Activated CD8-positive, alpha-beta memory T cell treated with anti-CD3 and anti-CD28 coated beads for 4 hours (primary cell): Measurements from ENCODE around the gene LOXHD1.

ENCODE experiments used
- DNase-seq, 2 donors: peaks; one replicate each; pipeline ENCODE4 v3.0.0-alpha.2; 2020; ENCODE audit warnings: low read depth in 2 of 2

LOXHD1 gene

GRCh38 chr18:46574000-46574742, 82.8 kb downstream of the LOXHD1 start:
- no peak for DNase-seq

DNA sequence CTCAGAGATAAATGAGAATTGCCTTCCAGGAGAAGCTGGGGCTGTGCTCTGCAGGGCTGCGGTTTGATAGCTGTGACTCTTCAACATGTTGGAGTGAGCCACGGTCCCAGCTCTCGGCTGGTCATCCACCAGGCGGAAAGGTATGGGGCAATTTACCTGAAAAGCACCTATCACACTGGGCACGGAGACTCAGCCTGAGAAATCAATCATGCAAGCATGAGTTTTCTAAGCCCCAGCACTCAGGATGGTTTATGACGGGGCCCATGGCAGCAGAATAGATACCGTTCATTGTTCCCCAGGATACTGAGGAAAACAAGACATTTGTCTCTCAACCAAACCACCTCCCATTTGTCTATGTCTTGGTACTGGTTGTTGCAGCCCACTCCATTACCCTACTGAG, 83.9 kb downstream of the LOXHD1 start:
- DNase-seq = no peak

DNA sequence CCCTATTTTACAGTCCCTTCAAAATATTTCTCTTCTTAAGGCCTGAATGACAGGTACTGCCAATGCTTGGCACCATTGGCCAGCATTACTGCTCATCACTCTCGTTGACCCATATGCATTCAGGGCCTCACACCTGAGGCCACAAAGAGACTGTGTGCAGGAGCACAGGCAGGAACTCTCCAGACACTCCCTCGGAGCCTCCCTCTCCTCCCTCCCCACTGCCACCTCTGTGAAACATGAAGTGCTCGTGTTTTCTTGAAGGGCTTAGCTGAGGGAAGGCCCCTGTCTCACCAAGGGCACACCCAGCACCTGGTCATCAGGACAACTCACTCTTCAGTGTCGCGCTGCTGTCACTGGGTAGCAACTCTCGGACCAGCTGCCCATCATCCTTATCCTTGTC, 85.3 kb downstream of the LOXHD1 start:
- no peak for DNase-seq

DNA sequence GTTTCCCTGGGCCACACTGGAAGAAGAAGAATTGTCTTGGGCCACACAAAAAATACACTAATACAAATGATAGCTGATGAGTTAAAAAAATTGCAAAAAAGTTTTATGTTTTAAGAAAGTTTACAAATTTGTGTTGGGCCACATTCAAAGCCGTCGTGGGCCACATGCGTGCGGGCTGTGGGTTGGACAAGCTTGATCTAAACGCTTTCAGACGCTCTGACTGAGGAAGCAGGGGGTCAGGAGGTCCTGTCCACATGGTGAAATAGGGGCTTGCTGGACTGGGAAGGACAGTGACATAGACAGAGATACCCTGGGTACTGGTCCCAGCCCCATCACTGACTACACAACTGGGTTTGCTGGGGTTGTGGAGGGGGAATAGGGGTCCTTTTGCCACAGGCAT, 86.4 kb downstream of the LOXHD1 start:
- no peak for DNase-seq

- DNase-seq = no peak
Measured at GRCh38 chr18:46570134-46570533, 86.9 kb downstream of the LOXHD1 start.

GRCh38 chr18:46569211-46569610, 87.8 kb downstream of the LOXHD1 start:
- no peak for DNase-seq

GRCh38 chr18:46567196-46567595, 89.8 kb downstream of the LOXHD1 start:
- no peak for DNase-seq

DNA sequence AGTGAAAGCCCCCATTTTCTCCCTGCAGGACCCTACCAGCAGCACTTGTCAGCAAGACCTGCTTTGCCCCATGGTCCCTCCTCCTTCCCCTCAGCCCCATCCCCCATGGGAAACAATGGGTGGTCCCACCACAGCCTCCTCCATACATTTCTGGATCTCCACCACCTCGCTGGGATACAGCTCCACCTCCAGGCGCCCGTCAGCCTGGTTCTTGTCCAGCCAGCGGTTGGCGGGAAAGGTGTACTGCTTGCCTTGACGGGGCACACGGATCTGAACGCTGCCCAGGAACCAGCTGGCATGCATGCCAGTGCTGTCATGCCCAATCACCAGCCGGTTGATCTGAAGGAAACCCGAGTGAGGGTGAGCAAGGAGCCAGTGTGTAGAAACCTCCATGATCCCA, 90.9 kb downstream of the LOXHD1 start:
- DNase-seq = no peak

DNA sequence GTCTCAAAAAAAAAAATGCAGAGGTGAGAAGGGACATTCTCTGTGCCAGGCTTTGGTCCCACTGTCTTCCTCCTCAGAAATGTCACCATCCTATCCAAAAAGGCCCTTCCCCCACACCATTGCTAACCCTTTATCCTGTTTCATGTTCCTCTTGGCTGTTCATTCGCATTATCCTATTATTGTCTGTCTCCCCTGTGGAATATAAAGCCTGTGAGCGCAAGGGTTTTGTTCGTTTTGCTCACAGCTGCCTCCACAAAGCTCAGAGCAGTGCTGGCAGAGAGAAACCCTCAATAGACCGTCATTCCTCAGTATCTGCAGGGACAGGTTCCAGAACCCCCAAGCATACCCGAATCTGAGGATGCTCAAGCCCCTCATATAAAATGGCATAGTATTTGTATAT, 91.8 kb downstream of the LOXHD1 start:
- no peak for DNase-seq

GRCh38 chr18:46563317-46563716, 93.7 kb downstream of the LOXHD1 start:
- no peak for DNase-seq

DNA sequence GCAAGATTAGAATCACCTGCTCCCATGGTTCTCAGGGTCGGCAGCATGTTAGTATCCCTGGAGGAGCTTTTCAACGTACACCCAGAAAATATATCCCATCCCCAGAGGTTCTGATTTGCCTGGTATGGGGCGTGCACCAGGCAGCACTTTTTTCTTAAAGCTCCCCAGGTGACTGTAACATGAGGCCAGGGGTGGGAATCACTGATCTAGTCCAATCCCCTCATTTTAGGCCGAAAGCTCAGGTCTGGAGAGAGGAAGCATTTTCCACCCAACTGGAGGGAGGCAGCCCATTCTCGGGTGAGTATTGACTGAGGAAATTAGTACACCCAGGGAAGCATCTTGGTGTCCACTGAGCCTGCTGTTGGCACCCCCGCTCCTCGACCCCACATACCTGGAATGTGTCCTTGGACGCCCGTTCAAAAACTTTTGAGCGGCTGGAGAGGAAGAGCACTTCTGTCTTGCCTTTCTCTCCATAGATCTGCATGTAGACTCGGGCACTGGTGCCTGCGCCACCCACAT, 94.3 kb downstream of the LOXHD1 start:
- DNase-seq = no peak

DNA sequence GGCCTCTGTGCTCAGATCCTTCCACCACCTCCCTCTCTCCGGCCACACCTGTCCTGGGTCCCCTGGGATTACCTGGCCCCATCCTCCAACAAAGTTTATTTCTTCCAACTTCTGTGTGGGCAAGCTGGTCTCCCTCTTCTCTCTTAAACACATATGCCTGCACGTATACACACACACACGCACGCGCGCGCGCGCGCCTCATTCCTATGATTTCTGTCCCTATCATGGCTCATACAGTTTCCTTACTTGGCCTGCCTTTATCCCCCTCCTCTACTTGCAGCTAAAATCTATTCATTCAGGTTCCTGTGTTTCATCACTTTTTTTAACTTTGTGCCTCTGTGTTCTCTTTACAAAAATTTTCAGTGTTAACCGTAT, 96.4 kb downstream of the LOXHD1 start:
- DNase-seq = no peak

DNA sequence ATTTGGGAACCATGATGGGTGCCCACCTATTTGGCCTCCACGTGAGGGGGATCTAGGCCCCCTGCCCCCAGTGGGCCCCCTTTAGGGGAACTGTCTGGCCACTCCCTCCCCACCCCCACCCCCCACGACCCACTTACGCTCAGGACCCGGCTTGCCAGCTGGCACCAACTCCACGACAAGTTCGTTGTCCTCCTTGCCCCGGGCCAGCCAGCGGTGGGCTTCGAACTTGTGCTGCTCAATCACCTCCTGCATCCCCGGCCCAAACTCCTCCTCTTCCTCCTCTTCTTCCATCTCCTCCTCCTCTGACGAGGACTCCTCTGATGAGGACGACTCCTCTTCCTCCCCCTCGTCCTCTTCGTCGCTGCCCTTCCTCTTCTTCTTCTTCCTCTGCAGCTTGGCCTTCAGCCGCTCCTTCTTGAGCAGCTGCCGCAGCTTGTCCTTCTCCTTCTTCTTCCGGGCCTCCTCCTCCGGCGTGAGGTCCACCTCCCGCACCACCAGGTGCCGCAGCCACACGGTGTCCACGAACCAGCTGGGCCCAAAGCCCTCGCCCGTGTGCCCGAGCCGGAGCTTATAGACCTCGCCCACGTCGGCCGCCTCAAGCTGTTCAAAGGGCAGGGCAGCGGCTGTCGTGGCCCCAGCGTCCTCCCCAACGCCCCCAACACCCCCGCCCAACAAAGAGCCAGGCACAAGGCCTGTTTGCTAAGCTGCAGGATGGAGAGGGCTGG, 96.9 kb downstream of the LOXHD1 start:
- no peak for DNase-seq

GRCh38 chr18:46559296-46559695, 97.7 kb downstream of the LOXHD1 start:
- DNase-seq = no peak

DNA sequence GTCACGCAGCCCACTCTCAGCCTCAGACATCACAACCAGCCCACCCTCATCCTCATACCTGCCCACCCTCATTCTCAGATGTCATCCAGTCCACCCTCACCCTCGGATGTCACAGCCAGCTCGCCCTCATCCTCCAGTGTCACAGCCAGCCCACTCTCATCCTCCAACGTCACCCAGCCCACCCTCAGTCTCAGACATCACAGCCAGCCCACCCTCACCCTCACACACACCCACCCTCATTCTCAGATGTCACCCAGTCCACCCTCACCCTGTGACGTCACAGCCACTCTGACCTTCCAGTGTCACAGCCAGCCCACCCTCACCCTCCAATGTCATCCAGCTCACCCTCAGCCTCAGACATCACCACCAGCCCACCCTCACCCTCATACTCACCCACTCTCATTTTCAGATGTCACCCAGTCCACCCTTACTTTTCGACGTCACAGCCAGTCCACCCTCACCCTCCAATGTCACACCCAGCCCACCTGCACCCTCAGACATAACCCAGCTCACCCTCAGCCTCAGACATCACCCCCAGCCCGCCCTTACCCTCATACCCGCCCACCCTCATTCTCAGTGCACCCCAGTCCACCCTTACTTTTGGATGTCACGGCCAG, 100.3 kb downstream of the LOXHD1 start:
- DNase-seq = no peak

GRCh38 chr18:46555724-46556123, 101.3 kb downstream of the LOXHD1 start:
- no peak for DNase-seq

DNA sequence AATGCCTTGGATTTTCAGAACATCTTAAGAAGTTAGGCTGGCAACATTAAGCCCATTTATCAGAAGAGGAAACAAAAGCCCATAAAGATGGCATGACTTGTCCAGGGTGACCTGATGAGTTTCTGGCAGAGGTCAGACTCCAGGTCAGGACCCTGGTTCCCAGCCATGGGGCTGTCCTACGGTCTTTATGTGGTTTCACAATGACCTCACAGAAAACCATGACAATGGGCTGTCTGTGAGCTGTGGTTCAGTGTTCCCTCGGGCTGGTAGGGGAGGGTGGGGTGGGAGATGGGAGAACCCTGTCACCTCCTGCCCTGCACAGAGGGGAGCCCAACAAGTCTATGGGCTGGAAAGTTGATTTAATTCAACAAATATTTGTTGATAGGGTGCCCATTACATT, 101.8 kb downstream of the LOXHD1 start:
- no peak for DNase-seq

DNA sequence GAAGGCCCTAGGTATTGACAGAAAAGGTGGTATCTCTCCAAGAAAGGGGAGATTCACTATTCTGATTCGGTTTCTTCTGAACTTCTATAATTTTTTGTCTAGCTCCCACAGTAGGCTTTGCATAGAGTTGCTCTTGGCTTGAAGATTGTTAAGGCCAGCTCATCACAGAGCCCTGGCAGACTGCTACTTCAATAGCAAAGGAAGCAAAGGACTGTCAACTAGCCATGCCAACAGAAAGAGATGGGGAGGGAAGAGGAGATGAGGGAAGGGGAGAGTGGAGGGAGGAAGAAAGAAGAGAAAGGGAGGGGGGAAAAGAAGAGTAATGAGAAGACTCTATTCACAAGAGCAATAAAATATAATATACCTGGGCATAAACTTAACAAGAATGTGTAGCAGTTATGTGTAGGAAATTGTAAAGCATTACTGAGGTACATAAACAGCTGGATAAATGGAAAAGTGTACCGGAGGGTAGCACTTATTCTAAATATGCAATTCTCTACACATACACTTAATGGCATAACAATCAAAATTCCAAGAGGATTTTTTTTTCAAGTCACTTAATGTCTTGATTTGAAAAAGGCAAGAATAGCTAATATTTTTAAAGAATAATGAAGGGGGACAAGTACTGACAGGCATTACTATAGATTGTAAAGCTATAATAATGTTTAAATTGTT, 102.5 kb downstream of the LOXHD1 start:
- DNase-seq = no peak

DNA sequence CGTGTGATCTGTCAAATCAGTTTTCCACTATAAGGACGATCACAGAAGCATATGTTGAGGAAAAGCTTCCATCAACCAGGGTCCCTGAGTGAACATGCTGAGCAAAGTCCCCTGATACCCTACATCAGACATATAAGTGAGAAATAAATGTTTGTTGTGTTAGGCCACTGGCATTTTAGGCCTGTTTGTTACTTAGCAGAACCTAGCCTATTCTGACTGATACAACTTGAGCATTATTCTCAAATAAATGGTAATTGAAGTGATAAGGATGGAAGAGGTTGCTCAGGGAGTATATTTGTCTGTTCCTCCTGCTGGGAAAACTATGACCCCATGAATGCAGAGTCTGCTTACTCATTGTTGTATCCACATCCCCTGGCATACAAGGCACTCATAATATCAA, 106.4 kb downstream of the LOXHD1 start:
- no peak for DNase-seq

GRCh38 chr18:46547520-46547919, 109.5 kb downstream of the LOXHD1 start:
- no peak for DNase-seq

DNA sequence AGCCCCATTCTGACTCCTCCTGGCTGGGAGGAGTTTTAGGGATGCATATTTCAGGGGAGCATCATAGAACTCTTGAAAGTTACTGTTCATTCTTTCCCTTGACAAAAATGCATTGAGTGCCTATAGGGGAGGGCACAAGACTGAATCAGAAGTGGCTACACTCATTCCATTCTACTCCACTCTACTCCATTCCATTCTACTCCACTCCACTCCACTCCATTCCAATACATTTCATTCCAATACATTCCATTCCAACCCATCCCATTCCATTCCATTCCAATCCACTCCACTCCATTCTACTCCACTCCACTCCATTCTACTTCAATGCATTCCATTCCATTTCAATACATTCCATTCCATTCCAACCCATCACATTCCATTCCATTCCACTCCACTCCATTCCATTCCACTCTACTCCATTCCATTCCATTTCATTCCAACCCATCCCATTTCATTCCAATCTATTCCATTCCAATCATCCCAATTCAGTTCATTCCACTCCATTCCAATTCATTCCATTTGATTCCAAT, 110.8 kb downstream of the LOXHD1 start:
- DNase-seq = no peak

DNA sequence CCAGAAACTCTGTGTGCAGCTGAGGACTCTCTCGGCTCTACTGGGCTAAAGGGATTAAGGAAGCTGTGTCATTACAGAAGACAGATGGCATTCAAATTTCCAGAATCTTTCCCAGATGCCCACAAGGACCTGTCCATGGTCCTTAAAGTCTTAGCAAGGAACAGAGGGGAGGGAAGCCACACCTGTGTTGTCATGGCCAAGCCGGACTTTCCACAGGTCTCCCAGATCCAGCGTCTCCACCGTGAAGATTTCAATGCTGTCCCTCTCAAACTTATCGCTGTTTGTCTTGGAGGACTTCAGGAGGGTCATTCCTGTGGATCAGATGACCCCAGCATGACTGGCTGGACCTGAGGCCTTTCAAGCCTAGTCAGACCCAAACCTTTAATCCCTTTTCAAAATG, 114.5 kb downstream of the LOXHD1 start:
- no peak for DNase-seq
